Measurements from ENCODE around the gene SERTAD3.

- TF ChIP-seq, protein P1, sequence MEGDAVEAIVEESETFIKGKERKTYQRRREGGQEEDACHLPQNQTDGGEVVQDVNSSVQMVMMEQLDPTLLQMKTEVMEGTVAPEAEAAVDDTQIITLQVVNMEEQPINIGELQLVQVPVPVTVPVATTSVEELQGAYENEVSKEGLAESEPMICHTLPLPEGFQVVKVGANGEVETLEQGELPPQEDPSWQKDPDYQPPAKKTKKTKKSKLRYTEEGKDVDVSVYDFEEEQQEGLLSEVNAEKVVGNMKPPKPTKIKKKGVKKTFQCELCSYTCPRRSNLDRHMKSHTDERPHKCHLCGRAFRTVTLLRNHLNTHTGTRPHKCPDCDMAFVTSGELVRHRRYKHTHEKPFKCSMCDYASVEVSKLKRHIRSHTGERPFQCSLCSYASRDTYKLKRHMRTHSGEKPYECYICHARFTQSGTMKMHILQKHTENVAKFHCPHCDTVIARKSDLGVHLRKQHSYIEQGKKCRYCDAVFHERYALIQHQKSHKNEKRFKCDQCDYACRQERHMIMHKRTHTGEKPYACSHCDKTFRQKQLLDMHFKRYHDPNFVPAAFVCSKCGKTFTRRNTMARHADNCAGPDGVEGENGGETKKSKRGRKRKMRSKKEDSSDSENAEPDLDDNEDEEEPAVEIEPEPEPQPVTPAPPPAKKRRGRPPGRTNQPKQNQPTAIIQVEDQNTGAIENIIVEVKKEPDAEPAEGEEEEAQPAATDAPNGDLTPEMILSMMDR (IDR thresholded peaks at IDR 0.05; ENCODE audit: low read depth, low read length, poor library complexity, severe bottlenecking) = no peak
- no peak for TF ChIP-seq EZH2phosphoT487 (IDR thresholded peaks at IDR 0.05; ENCODE audit: borderline replicate concordance, low read length)
Observed at GRCh38 chr19:40421993-40422747, 22.0 kb downstream of the SERTAD3 start.

All from DOHH2 (cell line).